ENCODE measurements around the gene TPTE2.
"Not testable (repeated sequence)": the region's sequence is repeated elsewhere in the genome, so short reads cannot be mapped to it uniquely, and the experiment has no call there.

TPTE2 gene

DNA sequence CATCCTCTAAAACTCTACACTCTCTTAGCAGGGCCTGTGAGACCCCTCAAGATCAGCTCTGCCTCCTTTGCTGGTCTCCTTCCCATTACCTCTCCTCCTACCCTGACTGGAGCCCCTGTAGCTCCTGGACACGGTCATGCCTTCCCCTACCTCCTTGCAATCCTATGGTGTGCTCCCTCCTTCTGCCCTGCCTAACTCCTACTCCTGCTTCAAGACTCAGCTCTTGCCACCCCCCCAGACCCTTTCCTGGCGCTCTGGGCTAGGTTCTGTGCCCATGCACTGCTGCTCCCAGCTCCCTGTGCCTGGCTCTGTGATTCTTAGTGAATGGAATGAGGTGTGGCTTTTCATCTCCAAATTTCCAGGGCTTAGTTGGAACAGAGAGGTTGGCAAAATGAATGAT lies 28.0 kb upstream of the TPTE2 start:
- Histone ChIP-seq H3K36me3 (replicated peaks) (no peaks in the 10 kb centered on the region), H3K27me3 (ENCODE audit: low read depth) (no peaks in the 10 kb centered on the region), H3K9me3 (no peaks in the 10 kb centered on the region), H3K4me3 (no peak overlapping the region), H3K4me1 (peaks cover 7% of the 10 kb centered on the region; the same call in 1 of the 2 replicates)
- in situ Hi-C loops (cut with MboI; ENCODE audit: low sequenced_read_pairs): no loop called here
- no peak for DNase-seq (ENCODE audit: low spot score in 2 of 2)

DNA sequence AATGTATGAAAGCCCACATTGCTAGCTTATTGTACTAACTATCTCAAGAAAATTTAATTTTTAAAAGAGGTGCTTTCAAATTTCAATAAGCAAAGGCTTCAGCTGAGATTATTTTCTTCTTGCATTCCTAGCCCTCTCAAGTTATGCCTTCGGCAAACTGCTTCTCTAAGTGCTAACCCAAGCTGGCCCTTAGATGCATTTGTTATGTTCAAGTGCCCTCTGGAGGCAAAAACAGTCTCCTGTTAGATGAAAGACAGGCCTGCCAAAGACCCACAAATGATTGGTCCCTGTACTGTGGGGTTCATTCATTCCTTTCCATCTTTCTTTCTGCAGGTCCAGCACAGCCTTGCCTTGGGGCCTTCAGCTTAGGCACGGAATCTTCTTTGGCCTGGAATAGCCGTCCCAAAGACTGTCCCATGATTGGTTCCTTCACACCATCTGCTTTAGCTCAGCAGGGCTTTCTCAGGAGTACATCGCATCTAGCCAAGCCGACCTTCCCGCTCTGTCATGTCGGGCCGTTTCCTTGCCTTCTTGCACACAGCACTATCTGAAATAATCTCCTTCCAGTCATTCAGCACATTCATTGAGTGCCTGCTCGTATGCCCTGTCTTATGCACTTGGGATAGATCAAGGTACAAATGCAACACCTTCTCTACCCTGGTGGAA lies 26.4 kb upstream of the TPTE2 start:
- in situ Hi-C loops (cut with MboI; ENCODE audit: low sequenced_read_pairs): no loop called here
- H3K4me3 ChIP-seq: no peak overlapping the region

DNA sequence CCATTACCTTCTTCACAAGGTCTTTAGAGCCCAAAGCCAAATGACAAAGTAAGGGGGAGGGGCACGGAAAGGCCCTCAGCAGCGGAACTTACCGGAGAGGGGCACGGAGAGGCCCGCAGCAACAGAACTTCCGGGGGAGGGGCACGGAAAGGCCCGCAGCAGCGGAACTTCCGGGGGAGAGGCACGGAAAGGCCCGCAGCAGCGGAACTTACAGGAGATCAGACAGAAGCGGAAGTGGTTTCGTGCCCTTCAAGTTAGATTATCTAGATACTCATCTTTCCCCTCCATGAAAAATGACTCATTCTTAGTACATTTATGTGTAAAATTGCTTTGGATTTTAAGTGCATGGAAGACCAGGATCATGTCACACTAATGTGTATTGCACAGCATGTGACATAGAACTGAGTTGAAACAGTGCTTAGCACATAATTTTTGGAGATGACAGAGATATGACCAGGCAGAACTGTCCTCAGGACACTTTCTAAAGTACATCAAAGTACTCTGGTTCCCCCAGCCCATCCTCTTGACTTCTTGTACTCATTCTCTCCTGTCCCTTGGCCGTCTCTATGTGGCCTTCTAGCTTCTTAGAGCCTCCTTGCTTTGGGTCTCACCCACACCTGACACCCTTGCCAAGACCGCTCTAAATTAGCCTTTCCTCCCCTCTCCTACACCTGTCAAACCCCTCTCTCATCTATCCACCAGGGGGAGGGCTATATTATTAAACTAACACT lies 25.7 kb upstream of the TPTE2 start:
- Histone ChIP-seq H3K27me3 (ENCODE audit: low read depth) (no peaks in the 10 kb centered on the region), H3K36me3 (replicated peaks) (no peaks in the 10 kb centered on the region), H3K4me3 (peak overlapping the region; percentile 18), H3K4me1 (peaks cover 7% of the 10 kb centered on the region; the same call in 1 of the 2 replicates), H3K9me3 (no peaks in the 10 kb centered on the region)
- DNase-seq (ENCODE audit: low spot score in 2 of 2): peak; percentile 27 to 66
- in situ Hi-C loops (cut with MboI; ENCODE audit: low sequenced_read_pairs): no loop called here

More for the DNA sequence above, 26.4 kb upstream of the TPTE2 start:
- no peaks in the 10 kb centered on the region for H3K9me3 ChIP-seq
- no peaks in the 10 kb centered on the region for H3K36me3 ChIP-seq (replicated peaks)
- peaks cover 7% of the 10 kb centered on the region; the same call in 1 of the 2 replicates for H3K4me1 ChIP-seq
- DNase-seq (ENCODE audit: low spot score in 2 of 2): peak; percentile 53
- H3K27me3 ChIP-seq (ENCODE audit: low read depth): no peaks in the 10 kb centered on the region

DNA sequence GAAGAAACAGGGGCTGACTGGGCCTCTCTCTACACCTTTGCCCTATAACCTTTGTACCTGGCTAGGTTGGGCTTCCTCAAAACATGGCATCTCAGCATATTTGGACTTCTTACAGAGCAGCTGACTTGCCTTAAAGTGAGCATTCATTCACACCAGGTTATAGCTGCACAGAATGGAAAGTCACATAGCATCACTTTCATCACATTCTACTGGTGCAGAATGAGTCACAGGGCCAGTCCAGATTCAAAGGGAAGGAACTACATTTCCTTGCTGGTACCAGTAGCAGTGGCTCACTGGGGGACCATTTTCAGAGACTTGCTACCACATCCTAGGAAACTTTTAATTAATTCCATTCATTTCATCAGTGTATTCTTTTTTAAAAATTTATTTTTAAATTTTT lies 20.3 kb upstream of the TPTE2 start:
- in situ Hi-C loops (cut with MboI; ENCODE audit: low sequenced_read_pairs): no loop called here
- no peaks in the 10 kb centered on the region for H3K9me3 ChIP-seq
- no peak for DNase-seq (ENCODE audit: low spot score in 2 of 2)
- no peaks in the 10 kb centered on the region; the same call in 1 of the 2 replicates for H3K27me3 ChIP-seq (ENCODE audit: low read depth)
- no peaks in the 10 kb centered on the region for H3K36me3 ChIP-seq (replicated peaks)
- no peaks in the 10 kb centered on the region for H3K4me1 ChIP-seq
- H3K4me3 ChIP-seq: no peak overlapping the region

DNA sequence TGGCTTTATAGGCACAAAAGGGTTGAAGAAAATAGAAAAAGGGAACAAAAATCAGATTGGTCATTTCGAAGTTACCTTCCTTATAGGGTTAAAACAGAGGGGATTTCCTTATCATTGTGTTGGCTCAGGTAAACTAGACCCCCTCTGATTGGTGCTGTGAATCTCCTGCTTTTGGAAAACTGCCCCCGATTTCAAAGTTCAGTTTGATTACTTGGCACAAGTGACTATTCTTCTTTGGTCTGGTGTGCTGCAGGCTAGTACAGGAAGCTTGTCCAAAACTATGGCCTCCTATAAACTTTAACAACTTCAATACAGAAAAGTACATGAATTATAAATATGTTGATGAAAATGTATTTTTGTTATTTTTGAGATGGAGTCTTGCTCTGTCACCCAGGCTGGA lies 13.9 kb upstream of the TPTE2 start:
- H3K4me1 ChIP-seq: no peaks in the 10 kb centered on the region
- no peak for DNase-seq (ENCODE audit: low spot score in 2 of 2)
- no peaks in the 10 kb centered on the region for H3K9me3 ChIP-seq
- H3K4me3 ChIP-seq: no peak overlapping the region
- H3K27me3 ChIP-seq (ENCODE audit: low read depth): no peaks in the 10 kb centered on the region; the same call in 1 of the 2 replicates
- in situ Hi-C loops (cut with MboI; ENCODE audit: low sequenced_read_pairs): no loop called here
- H3K36me3 ChIP-seq (replicated peaks): no peaks in the 10 kb centered on the region

DNA sequence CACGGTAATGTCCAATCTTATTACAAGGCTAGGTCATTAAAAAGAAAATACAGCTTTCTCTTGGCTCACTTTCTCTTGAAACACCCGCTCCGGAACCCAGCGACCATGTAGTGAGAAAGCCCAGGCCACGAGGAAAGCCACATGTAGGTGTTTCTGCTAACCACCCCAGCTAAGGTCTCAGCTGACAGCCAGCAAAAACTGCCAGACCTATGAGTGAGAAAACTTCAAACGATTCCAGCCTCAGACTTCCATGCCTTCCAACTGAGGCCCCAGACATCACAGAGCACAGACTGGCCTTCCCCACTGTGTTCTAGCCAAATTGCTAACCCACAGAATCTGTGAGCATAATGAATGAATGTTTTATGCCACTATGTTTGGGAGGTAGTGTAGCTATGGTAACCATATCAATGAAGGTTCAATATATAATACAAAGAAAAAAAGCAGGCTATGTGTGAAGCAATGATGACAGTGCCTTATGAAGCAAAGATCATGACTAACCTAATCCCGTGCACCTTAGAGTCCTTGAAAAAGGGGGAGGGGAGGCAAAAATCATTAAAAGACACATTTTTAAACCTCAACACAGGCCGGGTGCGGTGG lies 11.9 kb upstream of the TPTE2 start:
- in situ Hi-C loops (cut with MboI; ENCODE audit: low sequenced_read_pairs): no loop called here
- no peak for DNase-seq (ENCODE audit: low spot score in 2 of 2)
- Histone ChIP-seq H3K9me3 (no peaks in the 10 kb centered on the region), H3K4me3 (no peak overlapping the region), H3K27me3 (ENCODE audit: low read depth) (no peaks in the 10 kb centered on the region), H3K4me1 (no peaks in the 10 kb centered on the region), H3K36me3 (replicated peaks) (no peaks in the 10 kb centered on the region)

DNA sequence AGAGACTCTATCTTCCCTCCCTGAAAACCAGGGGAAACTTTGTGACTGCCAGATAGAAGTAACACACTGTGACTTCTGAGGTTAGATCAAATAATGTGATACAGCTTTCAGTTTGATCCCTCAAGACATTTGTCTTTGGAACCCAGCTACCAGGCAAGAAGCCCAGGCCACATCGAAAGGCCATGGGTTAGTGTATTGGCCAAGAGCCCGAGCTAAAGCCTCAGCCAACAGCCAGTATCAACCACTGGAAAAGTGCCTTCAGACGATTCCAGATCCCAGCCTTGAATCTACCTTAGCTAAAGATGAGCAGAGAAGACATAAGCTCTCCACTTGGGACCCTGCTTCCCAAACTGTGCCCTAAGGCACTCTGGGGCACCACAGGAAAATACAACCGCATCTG lies 10.9 kb upstream of the TPTE2 start:
- no peaks in the 10 kb centered on the region for H3K36me3 ChIP-seq (replicated peaks)
- H3K4me1 ChIP-seq: no peaks in the 10 kb centered on the region
- in situ Hi-C loops (cut with MboI; ENCODE audit: low sequenced_read_pairs): no loop called here
- H3K9me3 ChIP-seq: no peaks in the 10 kb centered on the region
- no peak overlapping the region for H3K4me3 ChIP-seq
- no peaks in the 10 kb centered on the region for H3K27me3 ChIP-seq (ENCODE audit: low read depth)
- no peak for DNase-seq (ENCODE audit: low spot score in 2 of 2)

DNA sequence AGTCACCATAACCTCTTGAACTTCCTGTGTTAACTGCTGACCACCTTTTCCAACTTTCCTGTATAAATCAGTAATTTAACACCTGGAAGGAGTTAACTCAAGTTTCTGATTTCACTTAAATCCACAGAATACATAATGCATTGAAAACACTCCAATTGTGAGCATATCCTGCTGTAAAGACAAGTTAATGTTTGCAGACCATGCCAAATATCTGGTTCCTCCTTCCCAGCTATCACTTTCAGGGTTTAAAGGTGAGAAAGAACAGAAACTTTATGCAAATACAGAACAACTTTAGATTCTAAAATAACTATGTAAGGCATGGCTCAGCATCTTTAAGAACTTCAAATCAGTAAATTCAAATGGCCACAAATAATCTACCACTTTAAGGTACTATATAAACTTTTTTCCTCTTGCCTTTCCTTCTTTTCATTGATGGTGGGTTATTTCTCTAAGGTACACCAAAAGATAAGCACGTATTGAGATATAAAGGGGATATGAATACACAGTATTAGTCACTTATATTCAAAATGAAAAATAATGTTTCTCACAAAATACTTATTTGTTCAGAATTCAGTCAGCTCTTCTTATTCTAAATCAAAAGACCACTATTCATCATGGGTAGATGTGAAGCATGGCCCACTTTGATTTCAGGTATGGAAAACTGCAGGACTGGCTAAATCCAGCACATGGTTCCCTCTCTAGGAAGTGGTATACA lies 6.6 kb upstream of the TPTE2 start:
- Histone ChIP-seq H3K9me3 (no peaks in the 10 kb centered on the region), H3K27me3 (ENCODE audit: low read depth) (no peaks in the 10 kb centered on the region), H3K4me1 (no peaks in the 10 kb centered on the region), H3K4me3 (no peak overlapping the region), H3K36me3 (replicated peaks) (no peaks in the 10 kb centered on the region)
- in situ Hi-C loops (cut with MboI; ENCODE audit: low sequenced_read_pairs): no loop called here
- DNase-seq (ENCODE audit: low spot score in 2 of 2): no peak

DNA sequence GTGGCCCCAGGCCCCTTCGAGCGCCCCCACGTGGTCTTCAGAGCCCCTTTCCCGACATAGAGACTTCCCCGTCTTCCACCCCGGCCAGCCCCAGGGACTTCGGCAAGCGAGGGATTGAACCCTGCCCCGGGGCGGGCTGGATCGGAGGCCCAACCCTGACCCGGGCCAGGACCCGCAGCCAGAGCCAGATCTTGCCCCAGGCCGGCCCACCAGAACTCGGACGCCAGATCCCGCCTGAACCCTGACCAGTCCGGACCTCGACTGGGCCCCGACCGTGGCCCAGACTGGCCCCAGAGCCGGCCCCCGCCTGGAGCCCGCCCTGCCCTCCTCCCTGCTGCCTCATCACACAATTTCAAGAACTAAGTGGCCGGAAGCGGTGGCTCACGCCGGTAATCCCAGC lies 253 bp upstream of the TPTE2 start:
- Histone ChIP-seq H3K9me3 (no peaks in the 10 kb centered on the region), H3K4me1 (no peaks in the 10 kb centered on the region), H3K27me3 (ENCODE audit: low read depth) (no peaks in the 10 kb centered on the region), H3K36me3 (replicated peaks) (no peaks in the 10 kb centered on the region), H3K4me3 (no peak overlapping the region)
- in situ Hi-C loops (cut with MboI; ENCODE audit: low sequenced_read_pairs): loop anchor here (5.0 kb wide), 1 partner anchor 1701 kb away; no protein-coding TSS in a partner anchor
- DNase-seq (ENCODE audit: low spot score in 2 of 2): no peak

DNA sequence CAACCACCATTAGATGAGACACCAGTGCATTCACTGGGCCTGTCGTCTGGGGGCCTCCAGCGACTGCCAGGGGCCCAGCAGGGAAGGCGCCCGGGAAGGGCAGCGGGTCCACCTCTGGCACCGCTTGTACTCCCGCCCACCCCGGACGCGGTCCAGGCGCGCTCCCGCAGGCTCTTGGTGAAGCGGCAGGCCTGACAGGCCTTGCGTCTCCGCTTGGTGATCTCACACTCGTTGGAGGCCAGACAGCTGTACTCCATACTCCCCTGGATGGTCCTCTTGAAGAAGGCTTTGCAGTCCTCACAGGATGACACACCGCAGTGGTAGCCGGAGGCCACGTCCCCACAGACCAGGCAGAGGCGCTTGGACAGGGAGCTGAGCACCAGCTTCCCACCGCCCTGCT lies 660 bp downstream of the TPTE2 start:
- DNase-seq (ENCODE audit: low spot score in 2 of 2); H3K4me1 ChIP-seq; H3K4me3 ChIP-seq; H3K27me3 ChIP-seq (ENCODE audit: low read depth); H3K36me3 ChIP-seq (replicated peaks); H3K9me3 ChIP-seq: not testable (repeated sequence)
- in situ Hi-C loops (cut with MboI; ENCODE audit: low sequenced_read_pairs): loop anchor here (5.0 kb wide), 1 partner anchor 1702 kb away; no protein-coding TSS in a partner anchor

DNA sequence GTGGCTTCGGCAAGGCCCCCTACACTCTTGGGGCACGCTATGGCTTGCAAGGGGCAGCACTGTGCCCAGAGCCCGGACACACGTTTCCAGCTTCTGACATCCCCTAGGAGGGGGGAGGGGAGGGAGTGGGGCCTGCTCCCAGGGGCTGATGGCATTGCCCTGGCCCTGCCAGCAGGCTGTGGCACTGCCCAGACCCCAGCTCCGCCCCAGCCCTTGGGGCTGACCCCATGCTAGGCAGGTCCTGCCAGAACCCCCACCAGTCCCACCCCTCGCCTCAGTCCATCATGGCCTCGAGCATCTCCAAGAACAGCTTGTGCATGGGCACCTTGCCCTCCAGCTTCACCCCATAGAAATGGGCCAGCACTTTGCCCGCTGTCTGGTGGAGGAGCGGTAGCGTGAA lies 1.6 kb downstream of the TPTE2 start:
- in situ Hi-C loops (cut with MboI; ENCODE audit: low sequenced_read_pairs): loop anchor here (5.0 kb wide), 1 partner anchor 1703 kb away; no protein-coding TSS in a partner anchor
- not testable (repeated sequence) for H3K9me3 ChIP-seq; H3K27me3 ChIP-seq (ENCODE audit: low read depth); H3K4me3 ChIP-seq; H3K36me3 ChIP-seq (replicated peaks); H3K4me1 ChIP-seq; DNase-seq (ENCODE audit: low spot score in 2 of 2)

DNA sequence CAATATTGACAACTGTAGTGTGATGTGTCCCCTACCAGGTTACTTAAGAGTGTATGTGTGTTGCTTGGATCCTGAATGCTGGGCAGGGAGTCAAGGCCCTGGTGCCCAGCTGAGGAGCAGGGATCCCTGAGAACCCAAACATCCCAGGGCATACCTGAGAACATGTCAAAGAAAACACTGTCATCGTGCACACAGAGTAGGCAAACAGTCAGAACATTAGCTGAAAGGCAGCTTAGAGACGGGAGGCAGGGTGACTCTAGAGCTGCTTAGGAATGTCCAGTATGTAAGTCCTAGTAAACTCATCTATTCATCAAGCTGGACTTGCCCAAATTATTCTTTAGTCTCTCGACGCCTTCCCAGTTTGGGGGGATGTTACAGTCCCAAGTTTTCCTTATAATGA lies 4.0 kb downstream of the TPTE2 start:
- H3K4me3 ChIP-seq; DNase-seq (ENCODE audit: low spot score in 2 of 2); H3K4me1 ChIP-seq; in situ Hi-C loops (cut with MboI; ENCODE audit: low sequenced_read_pairs); H3K36me3 ChIP-seq (replicated peaks); H3K9me3 ChIP-seq; H3K27me3 ChIP-seq (ENCODE audit: low read depth): not testable (repeated sequence)

DNA sequence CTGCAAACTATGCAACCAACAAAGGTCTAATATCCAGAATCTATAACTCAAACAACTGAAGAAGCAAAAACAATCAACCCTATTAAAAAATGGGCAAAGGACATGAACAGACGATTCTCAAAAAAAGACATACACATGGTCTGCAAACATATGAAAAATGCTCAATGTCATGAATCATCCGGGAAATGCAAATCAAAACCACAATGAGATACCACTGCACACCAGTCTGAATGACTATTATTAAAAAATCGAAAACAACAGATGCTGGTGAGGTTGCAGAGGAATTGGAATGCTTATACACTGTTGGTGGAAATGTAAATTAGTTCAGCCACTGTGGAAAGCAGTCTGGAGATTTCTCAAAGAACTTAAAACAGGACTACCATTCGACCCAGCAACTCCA lies 12.1 kb downstream of the TPTE2 start:
- in situ Hi-C loops (cut with MboI; ENCODE audit: low sequenced_read_pairs); H3K4me1 ChIP-seq; H3K27me3 ChIP-seq (ENCODE audit: low read depth): not testable (repeated sequence)

DNA sequence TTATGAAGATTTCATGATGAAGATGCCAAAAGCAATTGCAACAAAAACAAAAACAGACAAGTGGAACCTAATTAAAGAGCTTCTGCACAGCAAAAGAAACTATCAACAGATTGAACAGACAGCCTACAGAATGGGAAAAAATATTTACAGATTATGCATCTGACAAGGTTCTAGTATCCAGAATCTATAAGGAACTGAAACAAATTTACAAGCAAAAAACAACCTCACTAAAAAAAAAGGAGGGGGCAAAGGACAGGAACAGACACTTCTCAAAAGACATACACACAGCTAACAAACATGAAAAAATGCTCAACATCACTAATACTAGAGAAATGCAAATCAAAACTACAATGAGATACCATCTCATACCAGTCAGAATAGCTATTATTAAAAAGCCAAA lies 35.7 kb downstream of the TPTE2 start:
- H3K27me3 ChIP-seq (ENCODE audit: low read depth); in situ Hi-C loops (cut with MboI; ENCODE audit: low sequenced_read_pairs); DNase-seq (ENCODE audit: low spot score in 2 of 2); H3K4me3 ChIP-seq; H3K4me1 ChIP-seq; H3K9me3 ChIP-seq; H3K36me3 ChIP-seq (replicated peaks): not testable (repeated sequence)

More for the DNA sequence above, 12.1 kb downstream of the TPTE2 start:
- H3K36me3 ChIP-seq (replicated peaks); DNase-seq (ENCODE audit: low spot score in 2 of 2); H3K9me3 ChIP-seq; H3K4me3 ChIP-seq: not testable (repeated sequence)

Measured in HAP-1 (cell line).